Bone marrow (tissue), 2 donors: Measurements from ENCODE around the gene CSTPP1.
A peak's percentile ranks its signal among the peaks of the same experiment; 100 is the strongest.
"Not testable (repeated sequence)": the region's sequence is repeated elsewhere in the genome, so short reads cannot be mapped to it uniquely, and the experiment has no call there.

Source experiments
- DNase-seq, 2 donors: peaks; one replicate each; lab custom pipeline; 2025; lab: John Stamatoyannopoulos, UW

CSTPP1 gene

GRCh38 chr11:46953093-46953492 lies 16.5 kb downstream of the CSTPP1 start:
- DNase-seq, result no peak

- DNase-seq, result no peak
Measured at GRCh38 chr11:46958777-46959176, 22.2 kb downstream of the CSTPP1 start.

GRCh38 chr11:46961041-46961440 lies 24.5 kb downstream of the CSTPP1 start:
- no peak for DNase-seq

- DNase-seq, result not testable (repeated sequence)
Measured at GRCh38 chr11:46961886-46962285, 25.3 kb downstream of the CSTPP1 start.

GRCh38 chr11:46963844-46964243 lies 27.3 kb downstream of the CSTPP1 start:
- DNase-seq, result no peak

- DNase-seq, result no peak
Measured at GRCh38 chr11:46966773-46967172, 30.2 kb downstream of the CSTPP1 start.

GRCh38 chr11:46967962-46968361 lies 31.4 kb downstream of the CSTPP1 start:
- no peak for DNase-seq

GRCh38 chr11:46969379-46969778 lies 32.8 kb downstream of the CSTPP1 start:
- DNase-seq, result no peak

GRCh38 chr11:46970913-46971625 lies 34.5 kb downstream of the CSTPP1 start:
- DNase-seq, result no peak

- DNase-seq, result no peak
Measured at GRCh38 chr11:46972343-46972742, 35.8 kb downstream of the CSTPP1 start.

- DNase-seq, result no peak
Measured at GRCh38 chr11:46972821-46973220, 36.3 kb downstream of the CSTPP1 start.

- no peak for DNase-seq
Measured at GRCh38 chr11:46976182-46976854, 39.8 kb downstream of the CSTPP1 start.

GRCh38 chr11:46977038-46977813 lies 40.7 kb downstream of the CSTPP1 start:
- DNase-seq, result no peak

- no peak for DNase-seq
Measured at GRCh38 chr11:46978005-46978491, 41.5 kb downstream of the CSTPP1 start.

- no peak for DNase-seq
Measured at GRCh38 chr11:46979358-46979757, 42.8 kb downstream of the CSTPP1 start.

- DNase-seq, result peak in 1 of 2 donors; percentile 7
Measured at GRCh38 chr11:46981436-46981835, 44.9 kb downstream of the CSTPP1 start.

- DNase-seq, result no peak
Measured at GRCh38 chr11:46982797-46983452, 46.4 kb downstream of the CSTPP1 start.

GRCh38 chr11:46983598-46983997 lies 47.0 kb downstream of the CSTPP1 start:
- DNase-seq, result no peak

- no peak for DNase-seq
Measured at GRCh38 chr11:46984548-46984947, 48.0 kb downstream of the CSTPP1 start.

- DNase-seq, result no peak
Measured at GRCh38 chr11:46984987-46985386, 48.4 kb downstream of the CSTPP1 start.

GRCh38 chr11:46987183-46987582 lies 50.6 kb downstream of the CSTPP1 start:
- no peak for DNase-seq

- DNase-seq, result not testable (repeated sequence)
Measured at GRCh38 chr11:46989810-46990487, 53.4 kb downstream of the CSTPP1 start.
